ENCODE results near the gene SPRED2.

GRCh38 chr2:65453916-65454315 lies 21.5 kb upstream of the SPRED2 start:
- TF ChIP-seq CTCF (IDR thresholded peaks at IDR 0.05) (no peak), POLR2AphosphoS5 (IDR thresholded peaks at IDR 0.05) (no peak), POLR2A (IDR thresholded peaks at IDR 0.05) (no peak)
